VCaP (cell line): ENCODE data around the gene BMPER.

Experiments
- H3K27ac ChIP-seq: fragments of 450-650 bp; 2 replicates; pipeline ENCODE4 v1.5.1; 2017
- CTCF ChIP-seq: fragments of 450-650 bp; conservative IDR thresholded peaks from 2 replicates; pipeline ENCODE4 v1.5.1; 2017; ENCODE audit warnings: mild to moderate bottlenecking, moderate library complexity

The BMPER gene

GRCh38 chr7:33873518-33873917 lies 31.8 kb upstream of the BMPER start:
- TF ChIP-seq CTCF: no peak
- H3K27ac ChIP-seq: no peak overlapping the region

- no peak for TF ChIP-seq CTCF
- no peak overlapping the region for H3K27ac ChIP-seq
Measured at GRCh38 chr7:33873981-33874750, 31.2 kb upstream of the BMPER start.

GRCh38 chr7:33874943-33875342 lies 30.4 kb upstream of the BMPER start:
- no peak overlapping the region for H3K27ac ChIP-seq
- TF ChIP-seq CTCF: no peak

- no peak overlapping the region for H3K27ac ChIP-seq
- no peak for TF ChIP-seq CTCF
Measured at GRCh38 chr7:33876596-33877274, 28.6 kb upstream of the BMPER start.

- no peak overlapping the region for H3K27ac ChIP-seq
- TF ChIP-seq CTCF: no peak
Measured at GRCh38 chr7:33880787-33881186, 24.6 kb upstream of the BMPER start.

- no peak overlapping the region for H3K27ac ChIP-seq
- TF ChIP-seq CTCF: no peak
Measured at GRCh38 chr7:33881316-33881715, 24.0 kb upstream of the BMPER start.

- H3K27ac ChIP-seq: no peak overlapping the region
- no peak for TF ChIP-seq CTCF
Measured at GRCh38 chr7:33882040-33882837, 23.1 kb upstream of the BMPER start.
